ENCODE measurements around the gene SLC35A5.

The SLC35A5 gene

GRCh38 chr3:112569265-112569664, 7.4 kb downstream of the SLC35A5 start:
- no peak for DNase-seq (ENCODE audit: low spot score)

DNA sequence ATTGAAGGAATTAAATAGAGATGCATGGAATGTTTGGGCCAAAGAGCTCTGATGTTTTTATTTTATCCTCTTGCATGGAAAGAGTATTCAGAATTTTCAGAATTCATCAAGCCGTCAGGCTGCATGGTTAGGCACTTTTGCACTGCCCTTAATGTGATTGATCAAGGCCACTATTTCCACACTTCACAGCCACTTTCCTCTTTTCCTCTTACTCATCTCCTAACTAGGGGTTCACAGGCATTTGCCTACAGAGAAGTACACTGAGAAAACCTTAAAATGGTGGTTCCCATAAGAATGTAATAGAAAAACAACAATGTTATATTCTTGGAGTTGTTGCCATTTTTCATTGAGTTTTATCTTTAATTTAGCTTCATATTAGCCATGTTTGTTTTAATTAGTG, 10.9 kb downstream of the SLC35A5 start:
- DNase-seq (ENCODE audit: low spot score): no peak

DNA sequence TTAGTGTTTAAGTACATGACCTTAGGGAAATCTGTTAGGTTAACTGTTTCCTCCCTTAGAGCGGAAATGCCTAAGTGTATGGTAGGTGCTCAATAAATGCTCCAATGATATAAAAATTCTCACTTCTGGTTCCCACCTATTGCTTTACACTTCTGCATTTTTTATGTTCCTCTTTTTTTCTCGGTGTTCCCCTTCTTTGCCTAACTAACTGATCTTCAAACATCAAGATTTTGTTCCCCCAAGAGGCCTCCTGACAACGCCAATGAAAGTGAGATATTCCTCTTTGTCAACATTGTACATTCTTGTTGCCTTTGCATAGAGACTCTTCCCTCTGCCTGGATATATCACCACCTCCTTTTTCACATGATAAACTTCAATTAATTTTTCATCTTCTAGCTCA, 17.4 kb downstream of the SLC35A5 start:
- no peak for DNase-seq (ENCODE audit: low spot score)

- no peak for DNase-seq (ENCODE audit: low spot score)
Measured at GRCh38 chr3:112579697-112580096, 17.9 kb downstream of the SLC35A5 start.

GRCh38 chr3:112582244-112582874, 20.5 kb downstream of the SLC35A5 start:
- DNase-seq (ENCODE audit: low spot score): peak; percentile 33

DNA sequence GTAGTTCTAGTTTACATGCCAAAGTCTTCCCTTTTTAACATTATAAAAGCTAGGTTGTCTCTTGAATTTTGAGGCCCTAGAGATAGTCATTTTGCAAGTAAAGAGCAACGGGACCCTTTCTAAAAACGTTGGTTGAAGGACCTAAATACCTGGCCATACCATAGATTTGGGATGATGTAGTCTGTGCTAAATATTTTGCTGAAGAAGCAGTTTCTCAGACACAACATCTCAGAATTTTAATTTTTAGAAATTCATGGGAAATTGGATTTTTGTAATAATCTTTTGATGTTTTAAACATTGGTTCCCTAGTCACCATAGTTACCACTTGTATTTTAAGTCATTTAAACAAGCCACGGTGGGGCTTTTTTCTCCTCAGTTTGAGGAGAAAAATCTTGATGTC, 21.3 kb downstream of the SLC35A5 start:
- no peak for DNase-seq (ENCODE audit: low spot score)

DNA sequence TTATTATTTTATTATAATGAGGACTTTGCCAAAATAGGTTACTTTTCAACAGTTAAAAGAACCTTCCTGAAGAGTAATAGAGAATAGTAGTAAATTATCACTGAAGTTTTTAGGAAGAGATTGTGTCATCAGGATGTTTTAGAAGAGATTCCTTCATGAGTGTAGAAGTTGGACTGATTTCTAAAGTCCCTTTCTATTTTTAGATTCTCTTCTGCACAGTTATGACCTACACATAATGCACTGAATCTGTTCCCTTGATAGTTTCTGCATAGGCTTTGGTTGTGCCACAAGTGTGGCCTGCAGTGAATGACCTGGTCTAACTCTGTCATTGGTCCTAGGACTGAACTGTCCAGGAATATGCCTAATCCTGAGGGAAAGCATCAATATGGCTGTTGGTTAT, 23.9 kb downstream of the SLC35A5 start:
- no peak for DNase-seq (ENCODE audit: low spot score)

- DNase-seq (ENCODE audit: low spot score): no peak
Measured at GRCh38 chr3:112587336-112587735, 25.5 kb downstream of the SLC35A5 start.

DNA sequence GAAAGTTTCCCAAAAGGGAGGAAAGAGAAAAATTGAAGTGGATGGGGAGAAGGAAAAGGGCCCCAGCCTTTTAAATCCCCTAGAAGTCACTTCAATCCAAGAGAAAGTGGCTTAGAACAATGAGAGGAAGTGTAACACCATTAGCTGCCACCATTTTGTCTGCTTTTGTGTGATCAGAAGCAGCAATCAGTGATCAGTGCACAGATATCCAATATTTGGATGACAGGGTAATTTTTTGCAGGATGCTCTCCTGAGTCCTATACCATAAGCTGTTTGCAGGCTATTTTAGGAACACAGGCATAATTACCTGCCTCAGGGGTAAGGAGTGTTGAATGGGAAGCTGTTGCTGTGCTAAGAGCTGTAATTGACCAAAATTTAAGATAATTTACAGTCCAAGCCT, 31.4 kb downstream of the SLC35A5 start:
- no peak for DNase-seq (ENCODE audit: low spot score)

DNA sequence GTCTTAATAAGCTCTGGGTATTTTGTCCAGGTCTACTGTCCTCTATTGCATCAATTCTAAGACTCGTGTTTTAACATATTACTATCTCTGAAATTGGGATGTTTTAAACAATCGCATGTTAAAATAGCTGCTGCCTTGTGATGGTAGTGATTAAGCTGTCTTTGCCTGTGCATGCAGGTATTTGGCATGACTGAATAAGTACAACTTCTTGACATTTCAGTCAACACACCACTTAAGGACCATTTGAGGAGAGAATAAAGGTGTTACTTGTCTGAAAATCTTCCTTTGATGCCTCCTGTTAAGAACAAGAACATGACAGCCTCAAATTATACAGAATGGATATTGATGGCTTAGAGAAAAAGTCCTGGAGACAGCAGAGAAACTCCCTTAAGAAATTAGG, 33.0 kb downstream of the SLC35A5 start:
- DNase-seq (ENCODE audit: low spot score): no peak

- no peak for DNase-seq (ENCODE audit: low spot score)
Measured at GRCh38 chr3:112597945-112598344, 36.1 kb downstream of the SLC35A5 start.

- DNase-seq (ENCODE audit: low spot score): no peak
Measured at GRCh38 chr3:112598731-112599130, 36.9 kb downstream of the SLC35A5 start.

GRCh38 chr3:112602217-112602838, 40.5 kb downstream of the SLC35A5 start:
- DNase-seq (ENCODE audit: low spot score): no peak

DNA sequence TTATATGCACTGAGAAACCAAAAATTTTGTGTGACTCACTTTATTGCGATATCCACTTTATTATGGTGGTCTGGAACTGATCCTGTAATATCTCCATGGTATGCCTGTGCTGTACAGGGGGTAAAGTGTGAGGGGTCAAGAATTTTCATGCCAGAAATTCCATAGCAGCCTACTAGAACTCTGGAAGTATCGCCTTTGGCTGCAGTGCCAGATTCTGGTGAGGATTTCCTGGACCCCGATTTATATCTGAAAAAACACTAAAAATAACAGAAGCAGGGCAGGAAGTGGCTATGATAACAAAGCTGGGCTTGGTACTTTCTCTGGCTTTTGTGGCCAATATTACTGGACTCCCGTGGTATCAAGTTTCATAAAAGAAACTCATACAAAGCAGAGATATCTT, 42.7 kb downstream of the SLC35A5 start:
- DNase-seq (ENCODE audit: low spot score): no peak

- no peak for DNase-seq (ENCODE audit: low spot score)
Measured at GRCh38 chr3:112605285-112605684, 43.4 kb downstream of the SLC35A5 start.

DNA sequence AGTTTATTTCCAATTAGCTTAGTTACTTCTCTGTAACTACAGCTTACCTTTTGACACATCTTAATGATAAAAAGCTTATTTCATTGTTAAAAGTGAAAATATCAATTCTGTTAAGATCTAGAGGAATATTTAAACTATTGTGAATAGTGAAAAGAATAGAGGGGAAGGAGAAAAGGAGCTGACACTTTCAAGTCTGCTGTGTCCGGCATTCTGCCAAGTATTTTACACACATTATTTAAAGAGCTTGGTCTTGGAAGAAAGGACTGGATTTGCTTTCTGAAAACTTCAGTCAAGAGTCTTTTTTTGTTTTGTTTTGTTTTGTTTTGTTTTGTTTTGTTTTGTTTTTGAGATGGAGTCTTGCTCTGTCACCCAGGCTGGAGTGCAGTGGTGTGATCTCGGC, 44.3 kb downstream of the SLC35A5 start:
- no peak for DNase-seq (ENCODE audit: low spot score)

- DNase-seq (ENCODE audit: low spot score): no peak
Measured at GRCh38 chr3:112607863-112608262, 46.0 kb downstream of the SLC35A5 start.

GRCh38 chr3:112610121-112610520, 48.3 kb downstream of the SLC35A5 start:
- no peak for DNase-seq (ENCODE audit: low spot score)

GRCh38 chr3:112611752-112612515, 50.1 kb downstream of the SLC35A5 start:
- no peak for DNase-seq (ENCODE audit: low spot score)

DNA sequence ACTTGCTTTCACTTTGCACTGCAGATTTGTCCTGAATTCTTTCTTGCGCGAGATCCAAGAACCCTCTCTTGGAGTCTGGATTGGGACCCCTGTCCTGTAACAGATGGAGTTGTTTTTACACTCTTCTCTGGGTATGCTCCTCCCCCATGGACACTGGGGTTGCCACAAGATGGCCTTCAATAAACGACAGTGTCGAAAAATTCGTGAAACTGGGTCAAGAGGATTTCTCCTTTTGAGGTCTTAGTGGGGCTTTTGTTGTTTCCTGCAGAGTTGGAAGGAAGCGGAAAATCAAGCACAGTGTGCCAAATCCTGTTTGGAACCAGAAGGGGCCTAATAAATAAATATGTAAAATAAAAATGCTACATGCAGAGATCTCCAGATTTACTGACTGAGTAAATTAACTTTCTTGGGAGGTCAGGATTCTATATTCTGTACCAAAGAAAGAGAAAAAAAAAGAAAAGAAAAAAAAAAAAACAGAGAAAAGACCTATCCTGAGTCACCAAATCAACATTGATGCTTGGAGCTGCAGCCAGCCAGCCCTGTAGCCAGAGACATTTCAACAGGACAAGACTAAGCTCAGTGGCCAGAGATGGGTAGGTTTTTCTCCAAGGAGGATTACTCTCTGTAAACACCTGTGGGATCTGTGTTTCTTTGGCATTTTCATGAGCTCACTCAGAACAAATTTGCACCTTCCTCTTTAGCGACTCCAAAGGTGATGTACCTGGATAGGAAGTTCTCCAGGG, 54.3 kb downstream of the SLC35A5 start:
- no peak for DNase-seq (ENCODE audit: low spot score)

DNA sequence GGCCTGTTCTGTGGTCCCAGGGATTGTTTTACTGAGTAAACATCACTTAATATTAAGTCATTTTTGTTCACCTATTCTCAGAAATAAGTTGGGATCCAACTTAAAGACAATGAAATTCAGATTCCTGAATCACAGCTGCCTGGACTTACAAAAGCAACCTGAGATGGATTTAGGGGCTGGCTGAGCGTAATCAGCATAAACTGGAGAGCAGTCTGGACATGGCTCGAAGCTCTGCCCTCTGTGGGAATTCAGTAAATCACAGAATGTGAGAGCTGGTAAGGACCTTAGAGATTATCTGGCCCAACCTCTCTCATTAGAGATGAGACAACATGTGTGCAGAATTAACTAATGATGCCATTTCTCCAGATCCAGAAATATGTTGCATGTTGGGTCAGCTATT, 55.4 kb downstream of the SLC35A5 start:
- DNase-seq (ENCODE audit: low spot score): no peak

DNA sequence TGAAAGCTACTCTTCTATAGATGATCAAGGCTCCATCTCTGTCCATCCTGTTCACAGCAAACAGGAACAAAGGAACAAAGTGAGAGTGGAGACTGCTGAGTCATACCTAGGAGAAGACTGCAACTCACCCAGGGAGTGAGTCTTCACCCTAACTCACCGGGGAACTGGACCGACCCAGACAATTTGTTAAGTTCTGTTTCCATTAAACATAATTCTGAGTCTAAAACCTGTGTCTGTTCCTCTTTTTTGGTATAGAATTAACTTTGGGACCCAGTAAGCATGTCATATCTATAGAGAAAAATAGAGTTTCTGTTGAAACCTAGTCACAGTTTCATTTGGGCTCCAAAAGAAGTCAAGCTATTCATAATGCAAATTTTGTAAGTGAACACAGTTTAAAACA, 57.5 kb downstream of the SLC35A5 start:
- DNase-seq (ENCODE audit: low spot score): no peak

DNA sequence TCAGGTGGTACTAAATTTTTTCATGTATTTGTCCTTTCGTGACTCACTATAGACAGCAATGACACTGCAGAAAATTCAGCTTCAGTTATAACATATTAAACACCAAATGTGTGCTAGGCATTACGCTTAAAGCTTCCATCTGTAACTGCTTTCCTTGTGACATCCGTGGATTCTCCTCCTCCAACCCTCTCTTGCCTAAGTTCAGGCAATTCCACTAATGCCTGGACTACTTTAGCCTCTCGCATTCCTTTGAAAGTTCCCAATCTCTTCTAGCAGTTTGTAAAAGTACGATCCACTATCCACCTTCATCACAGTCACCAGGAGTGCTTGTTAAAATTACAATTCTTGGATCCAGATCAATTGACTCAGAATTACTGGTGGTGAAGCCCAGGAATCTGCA, 61.4 kb downstream of the SLC35A5 start:
- DNase-seq (ENCODE audit: low spot score): no peak

Data from CD4-positive, alpha-beta T cell treated with Interleukin-2 at 100 ng/mL for 4 hours (primary cell).